Kidney (tissue), 14 donors: Measurements from ENCODE around the gene C17orf113. TPM values are rescaled to one million over a fixed set of nuclear protein-coding genes. Genes with fewer than 3 reads are reported as not detected.

Source experiments
- DNase-seq, 5 donors: peaks; one replicate each; pipeline ENCODE4 v3.0.0-alpha.2; 2013 to 2020
- FAIRE-seq: peaks from 2 replicates; lab custom pipeline; 2012; peaks lifted over from hg19 to GRCh38; lab: Jason Lieb, UNC
- H3K27ac ChIP-seq, 2 donors: one replicate each; pipeline ENCODE4 v1.7.0; 2013; ENCODE audit warnings: low read depth in 2 of 2, low read length in 2 of 2, inconsistent platforms in 1 of 2
- H3K27me3 ChIP-seq: one replicate; pipeline ENCODE4 v1.7.1; 2013; ENCODE audit warnings: low read length, inconsistent platforms; ENCODE audit not compliant: control insufficient read depth, insufficient read depth
- H3K36me3 ChIP-seq, 3 donors: one replicate each; pipeline versions ENCODE4 v1.7.0 to v1.7.1; 2013; ENCODE audit warnings: low read length in 3 of 3, control low read depth in 1 of 3, inconsistent platforms in 1 of 3; ENCODE audit not compliant: insufficient read depth in 3 of 3, control insufficient read depth in 2 of 3
- H3K4me1 ChIP-seq, 3 donors: one replicate each; pipeline versions ENCODE4 v1.7.0 to v1.7.1; 2013; ENCODE audit warnings: low read length in 3 of 3, inconsistent platforms in 1 of 3, low read depth in 1 of 3; ENCODE audit not compliant: control insufficient read depth in 2 of 3, insufficient read depth in 2 of 3
- H3K4me3 ChIP-seq, 3 donors: one replicate each; pipeline versions ENCODE4 v1.7.0 to v1.8.1; 2013; ENCODE audit warnings: low read length in 3 of 3, control low read depth in 1 of 3, inconsistent platforms in 1 of 3
- H3K9ac ChIP-seq, 3 donors: one replicate each; pipeline versions ENCODE4 v1.7.0 to v1.7.1; 2013; ENCODE audit warnings: low read length in 3 of 3, control low read depth in 1 of 3, inconsistent platforms in 1 of 3
- H3K9me3 ChIP-seq, 3 donors: one replicate each; pipeline versions ENCODE4 v1.7.0 to v1.7.1; 2013; ENCODE audit warnings: low read length in 3 of 3, control low read depth in 1 of 3, inconsistent platforms in 1 of 3; ENCODE audit not compliant: control insufficient read depth in 2 of 3, insufficient read depth in 1 of 3
- intact Hi-C: fragments of 100-400 bp; cut with DNase I; formaldehyde crosslinking; loops from one replicate; pipeline ENCODE4 v1.11.1; 2022
- polyA plus RNA-seq: library from polyadenylated mRNA; stranded (reverse); fragments of 350-450 nt; fragmentation: Illumina TruSeq; extraction: RNeasy Lipid Tissue Mini Kit (QIAGEN cat#74804); gene quantifications from one replicate; pipeline ENCODE4 v1.2.3, GENCODE V29; 2014; ENCODE audit warnings: low read depth, low replicate concordance; ENCODE audit not compliant: insufficient read depth
- total RNA-seq: library from RNA; stranded (reverse); fragmentation: NEBNext Ultra II Directional; extraction: Animal tissue kit (Norgen Biotek cat#: 25700); gene quantifications from one replicate; pipeline ENCODE4 v1.2.1, GENCODE V29; 2021
- TF ChIP-seq, protein P1 (sequence below): IDR thresholded peaks from 3 replicates; pipeline ENCODE4 v1.5.1; 2012; ENCODE audit warnings: mild to moderate bottlenecking, moderate library complexity, borderline replicate concordance; ENCODE audit not compliant: insufficient read depth; ENCODE audit errors: extremely low read depth
- donor health status: control.
- donor health status: control.
- donor health status: control.
- donor health status: control.
- donor health status: control.
- donor health status: DM: yes; HTN: yes; CAD: no.
- donor health status: Normal renal cell carcinoma (clear cell type).

Gene C17orf113
- total and polyA plus RNA-seq, 2 donors from 2014 or later: 1.1 to 3.8 TPM

DNA sequence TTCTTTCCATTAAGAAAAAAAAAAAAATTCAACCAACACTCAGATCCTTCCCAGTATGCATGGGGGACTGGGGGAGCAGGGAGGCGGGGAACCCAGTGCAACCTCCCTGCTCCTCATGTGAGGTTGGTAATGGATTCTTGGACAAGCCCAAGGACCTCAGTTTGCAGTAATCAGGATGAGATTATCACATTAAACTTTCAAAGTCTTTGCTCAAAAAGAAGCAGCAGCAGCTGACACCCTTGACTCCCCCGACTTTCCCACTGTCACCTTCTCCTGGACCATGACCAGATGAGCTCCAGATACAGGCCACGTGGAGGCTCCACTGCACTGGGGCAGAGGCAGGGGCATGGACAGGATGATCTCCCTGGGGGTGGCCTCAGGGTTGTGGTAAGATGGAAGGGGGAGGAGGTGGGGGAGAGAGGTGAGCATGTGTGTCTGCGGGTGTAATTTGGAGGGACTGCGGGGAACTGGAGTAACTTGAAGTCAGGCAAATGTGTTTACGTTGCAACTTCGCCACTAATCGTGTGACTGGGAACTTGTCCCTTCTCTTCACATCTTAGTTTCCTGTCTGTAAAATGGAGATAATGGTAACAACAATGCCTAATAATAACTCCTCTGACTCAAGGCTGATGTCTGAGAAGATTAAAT, 28.1 kb upstream of the C17orf113 start:
- Histone ChIP-seq H3K9ac (no peak overlapping the region), H3K27ac (no peak overlapping the region), H3K4me3 (no peak overlapping the region), H3K36me3 (no peaks in the 10 kb centered on the region), H3K27me3 (no peaks in the 10 kb centered on the region), H3K4me1 (no peaks in the 10 kb centered on the region), H3K9me3 (no peaks in the 10 kb centered on the region)
- DNase-seq (peak in 1 of 5 donors; percentile 41), FAIRE-seq (no peak)
- TF ChIP-seq, protein P1, sequence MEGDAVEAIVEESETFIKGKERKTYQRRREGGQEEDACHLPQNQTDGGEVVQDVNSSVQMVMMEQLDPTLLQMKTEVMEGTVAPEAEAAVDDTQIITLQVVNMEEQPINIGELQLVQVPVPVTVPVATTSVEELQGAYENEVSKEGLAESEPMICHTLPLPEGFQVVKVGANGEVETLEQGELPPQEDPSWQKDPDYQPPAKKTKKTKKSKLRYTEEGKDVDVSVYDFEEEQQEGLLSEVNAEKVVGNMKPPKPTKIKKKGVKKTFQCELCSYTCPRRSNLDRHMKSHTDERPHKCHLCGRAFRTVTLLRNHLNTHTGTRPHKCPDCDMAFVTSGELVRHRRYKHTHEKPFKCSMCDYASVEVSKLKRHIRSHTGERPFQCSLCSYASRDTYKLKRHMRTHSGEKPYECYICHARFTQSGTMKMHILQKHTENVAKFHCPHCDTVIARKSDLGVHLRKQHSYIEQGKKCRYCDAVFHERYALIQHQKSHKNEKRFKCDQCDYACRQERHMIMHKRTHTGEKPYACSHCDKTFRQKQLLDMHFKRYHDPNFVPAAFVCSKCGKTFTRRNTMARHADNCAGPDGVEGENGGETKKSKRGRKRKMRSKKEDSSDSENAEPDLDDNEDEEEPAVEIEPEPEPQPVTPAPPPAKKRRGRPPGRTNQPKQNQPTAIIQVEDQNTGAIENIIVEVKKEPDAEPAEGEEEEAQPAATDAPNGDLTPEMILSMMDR: no peak
- intact Hi-C loops: no loop called here

DNA sequence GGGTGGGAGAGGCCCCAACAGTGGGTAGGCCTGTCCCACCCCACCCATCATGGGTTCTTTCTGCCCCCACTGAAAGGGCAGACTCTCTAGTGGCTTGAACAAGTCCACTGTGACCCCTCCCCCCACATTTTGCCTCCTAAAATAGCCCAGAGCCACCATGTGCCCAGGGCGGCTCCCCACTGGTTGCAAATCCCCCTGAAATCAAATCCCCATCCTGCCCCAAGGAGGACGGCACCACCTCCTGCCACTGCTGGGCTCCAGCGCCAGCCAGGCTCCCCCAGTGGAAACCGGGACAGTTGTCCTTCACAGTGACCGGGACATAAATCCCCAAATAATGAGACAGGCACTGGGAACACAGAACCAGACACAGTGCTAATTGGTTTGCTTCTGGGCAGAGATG, 27.4 kb upstream of the C17orf113 start:
- TF ChIP-seq, protein P1: no peak
- FAIRE-seq: no peak
- no peak overlapping the region for H3K4me3 ChIP-seq
- no peak for DNase-seq
- intact Hi-C loops: no loop called here
- no peaks in the 10 kb centered on the region for H3K36me3 ChIP-seq
- H3K4me1 ChIP-seq: no peaks in the 10 kb centered on the region
- no peaks in the 10 kb centered on the region for H3K27me3 ChIP-seq
- no peaks in the 10 kb centered on the region for H3K9me3 ChIP-seq
- H3K9ac ChIP-seq: no peak overlapping the region
- H3K27ac ChIP-seq: no peak overlapping the region

DNA sequence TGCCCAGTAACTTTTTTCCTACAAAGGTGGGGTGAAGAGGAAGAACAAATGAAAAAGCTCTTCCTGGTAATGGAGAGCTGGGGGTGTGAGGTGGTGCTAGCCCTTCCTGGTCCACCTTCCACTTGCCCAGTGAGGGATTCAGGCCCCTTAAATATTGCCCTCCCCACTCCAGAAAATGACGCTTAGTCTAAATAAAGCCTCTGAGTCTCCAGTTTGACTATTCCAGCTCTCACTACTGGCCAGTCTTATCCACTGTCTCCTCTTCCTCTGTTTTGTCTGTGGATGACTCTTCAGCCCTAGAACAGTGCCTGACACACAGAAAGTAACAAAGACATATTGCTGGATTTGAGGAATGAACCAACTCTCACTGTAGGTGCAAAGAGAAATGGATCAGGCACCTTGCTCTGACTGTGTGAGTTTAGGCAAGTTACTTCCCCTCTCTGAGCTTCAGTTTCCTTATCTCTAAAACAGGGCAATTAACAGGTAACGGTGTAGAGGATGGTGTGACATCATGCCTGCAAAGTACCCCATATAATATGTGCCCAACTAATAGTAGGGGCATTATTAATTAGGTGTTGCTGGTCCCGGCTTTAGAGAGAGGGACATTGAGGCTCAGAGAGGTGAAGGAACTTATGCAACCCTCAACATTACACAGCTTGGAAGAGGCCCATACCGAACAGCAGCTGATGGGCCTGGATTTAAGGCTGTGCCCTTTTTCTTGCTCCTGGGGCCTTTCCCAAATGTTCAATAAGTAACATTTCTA, 26.6 kb upstream of the C17orf113 start:
- Histone ChIP-seq H3K27ac (no peak overlapping the region), H3K9ac (no peak overlapping the region), H3K27me3 (no peaks in the 10 kb centered on the region), H3K4me3 (no peak overlapping the region), H3K36me3 (no peaks in the 10 kb centered on the region), H3K9me3 (no peaks in the 10 kb centered on the region), H3K4me1 (no peaks in the 10 kb centered on the region)
- FAIRE-seq (no peak), DNase-seq (no peak)
- intact Hi-C loops: no loop called here
- TF ChIP-seq, protein P1: no peak
